WERI-Rb-1 (cell line): Measurements from ENCODE around the gene CEACAM16.

Experiments used
- DNase-seq: peaks from one replicate; pipeline ENCODE4 v3.0.0-alpha.2; 2020
- H3K27ac ChIP-seq: fragments of 250-450 bp; sonication (Bioruptor Pico); 2 replicates; pipeline ENCODE4 v1.5.1; 2020; ENCODE audit warnings: mild to moderate bottlenecking, moderate library complexity
- H3K27me3 ChIP-seq: fragments of 250-450 bp; sonication (Bioruptor Pico); 2 replicates; pipeline ENCODE4 v1.5.1; 2021; ENCODE audit warnings: mild to moderate bottlenecking, low read depth, moderate library complexity; ENCODE audit not compliant: insufficient read depth, severe bottlenecking
- H3K36me3 ChIP-seq: fragments of 250-450 bp; sonication (Bioruptor Pico); 2 replicates; pipeline ENCODE4 v1.5.1; 2020; ENCODE audit warnings: mild to moderate bottlenecking, moderate library complexity
- H3K4me3 ChIP-seq: 2 replicates; pipeline ENCODE4 v1.5.1; 2011; ENCODE audit warnings: low read depth, mild to moderate bottlenecking, control low read depth, low read length
- H3K9me3 ChIP-seq: fragments of 250-450 bp; sonication (Bioruptor Pico); 2 replicates; pipeline ENCODE4 v1.5.1; 2021; ENCODE audit warnings: mild to moderate bottlenecking, moderate library complexity; ENCODE audit not compliant: severe bottlenecking
- CTCF ChIP-seq: IDR thresholded peaks from 2 replicates; pipeline ENCODE4 v1.5.1; 2011; ENCODE audit warnings: low read depth, mild to moderate bottlenecking, control low read depth, inconsistent platforms, low read length

CEACAM16 gene

GRCh38 chr19:44658069-44658733 lies 40.8 kb upstream of the CEACAM16 start:
- DNase-seq = no peak
- peaks cover 96% of the 10 kb centered on the region for H3K36me3 ChIP-seq
- no peak overlapping the region for H3K27ac ChIP-seq
- no peaks in the 10 kb centered on the region for H3K9me3 ChIP-seq
- no peak overlapping the region for H3K4me3 ChIP-seq
- no peaks in the 10 kb centered on the region for H3K27me3 ChIP-seq
- no peak for TF ChIP-seq CTCF

- Histone ChIP-seq H3K27me3 (no peaks in the 10 kb centered on the region), H3K36me3 (peaks cover 90% of the 10 kb centered on the region), H3K27ac (no peak overlapping the region), H3K9me3 (no peaks in the 10 kb centered on the region), H3K4me3 (no peak overlapping the region)
- no peak for DNase-seq
- TF ChIP-seq CTCF = no peak
Measured at GRCh38 chr19:44660081-44660480, 38.9 kb upstream of the CEACAM16 start.

GRCh38 chr19:44661205-44661604 lies 37.7 kb upstream of the CEACAM16 start:
- peaks cover 81% of the 10 kb centered on the region for H3K36me3 ChIP-seq
- no peaks in the 10 kb centered on the region for H3K27me3 ChIP-seq
- no peaks in the 10 kb centered on the region for H3K9me3 ChIP-seq
- TF ChIP-seq CTCF = no peak
- no peak overlapping the region for H3K4me3 ChIP-seq
- H3K27ac ChIP-seq = no peak overlapping the region
- DNase-seq = no peak

GRCh38 chr19:44661904-44662303 lies 37.0 kb upstream of the CEACAM16 start:
- H3K4me3 ChIP-seq = no peak overlapping the region
- H3K27ac ChIP-seq = 0 out of 2 replicates have a peak overlapping the region, but pooled peaks have one; percentile 4
- peaks cover 74% of the 10 kb centered on the region for H3K36me3 ChIP-seq
- TF ChIP-seq CTCF = no peak
- no peaks in the 10 kb centered on the region for H3K27me3 ChIP-seq
- DNase-seq = no peak
- no peaks in the 10 kb centered on the region for H3K9me3 ChIP-seq

- Histone ChIP-seq H3K36me3 (peaks cover 65% of the 10 kb centered on the region), H3K27me3 (no peaks in the 10 kb centered on the region), H3K9me3 (no peaks in the 10 kb centered on the region), H3K4me3 (no peak overlapping the region), H3K27ac (no peak overlapping the region)
- no peak for DNase-seq
- no peak for TF ChIP-seq CTCF
Measured at GRCh38 chr19:44662691-44663385, 36.1 kb upstream of the CEACAM16 start.

GRCh38 chr19:44663996-44664395 lies 35.0 kb upstream of the CEACAM16 start:
- Histone ChIP-seq H3K27me3 (no peaks in the 10 kb centered on the region), H3K4me3 (no peak overlapping the region), H3K9me3 (no peaks in the 10 kb centered on the region), H3K36me3 (peaks cover 53% of the 10 kb centered on the region), H3K27ac (no peak overlapping the region)
- no peak for DNase-seq
- TF ChIP-seq CTCF = no peak
